ENCODE data around the gene DROSHA.
A peak's percentile ranks its signal among the peaks of the same experiment; 100 is the strongest.
"Not testable (repeated sequence)": the region's sequence is repeated elsewhere in the genome, so short reads cannot be mapped to it uniquely, and the experiment has no call there.

The DROSHA gene, protein sequence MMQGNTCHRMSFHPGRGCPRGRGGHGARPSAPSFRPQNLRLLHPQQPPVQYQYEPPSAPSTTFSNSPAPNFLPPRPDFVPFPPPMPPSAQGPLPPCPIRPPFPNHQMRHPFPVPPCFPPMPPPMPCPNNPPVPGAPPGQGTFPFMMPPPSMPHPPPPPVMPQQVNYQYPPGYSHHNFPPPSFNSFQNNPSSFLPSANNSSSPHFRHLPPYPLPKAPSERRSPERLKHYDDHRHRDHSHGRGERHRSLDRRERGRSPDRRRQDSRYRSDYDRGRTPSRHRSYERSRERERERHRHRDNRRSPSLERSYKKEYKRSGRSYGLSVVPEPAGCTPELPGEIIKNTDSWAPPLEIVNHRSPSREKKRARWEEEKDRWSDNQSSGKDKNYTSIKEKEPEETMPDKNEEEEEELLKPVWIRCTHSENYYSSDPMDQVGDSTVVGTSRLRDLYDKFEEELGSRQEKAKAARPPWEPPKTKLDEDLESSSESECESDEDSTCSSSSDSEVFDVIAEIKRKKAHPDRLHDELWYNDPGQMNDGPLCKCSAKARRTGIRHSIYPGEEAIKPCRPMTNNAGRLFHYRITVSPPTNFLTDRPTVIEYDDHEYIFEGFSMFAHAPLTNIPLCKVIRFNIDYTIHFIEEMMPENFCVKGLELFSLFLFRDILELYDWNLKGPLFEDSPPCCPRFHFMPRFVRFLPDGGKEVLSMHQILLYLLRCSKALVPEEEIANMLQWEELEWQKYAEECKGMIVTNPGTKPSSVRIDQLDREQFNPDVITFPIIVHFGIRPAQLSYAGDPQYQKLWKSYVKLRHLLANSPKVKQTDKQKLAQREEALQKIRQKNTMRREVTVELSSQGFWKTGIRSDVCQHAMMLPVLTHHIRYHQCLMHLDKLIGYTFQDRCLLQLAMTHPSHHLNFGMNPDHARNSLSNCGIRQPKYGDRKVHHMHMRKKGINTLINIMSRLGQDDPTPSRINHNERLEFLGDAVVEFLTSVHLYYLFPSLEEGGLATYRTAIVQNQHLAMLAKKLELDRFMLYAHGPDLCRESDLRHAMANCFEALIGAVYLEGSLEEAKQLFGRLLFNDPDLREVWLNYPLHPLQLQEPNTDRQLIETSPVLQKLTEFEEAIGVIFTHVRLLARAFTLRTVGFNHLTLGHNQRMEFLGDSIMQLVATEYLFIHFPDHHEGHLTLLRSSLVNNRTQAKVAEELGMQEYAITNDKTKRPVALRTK (N-terminal part only)

DNA sequence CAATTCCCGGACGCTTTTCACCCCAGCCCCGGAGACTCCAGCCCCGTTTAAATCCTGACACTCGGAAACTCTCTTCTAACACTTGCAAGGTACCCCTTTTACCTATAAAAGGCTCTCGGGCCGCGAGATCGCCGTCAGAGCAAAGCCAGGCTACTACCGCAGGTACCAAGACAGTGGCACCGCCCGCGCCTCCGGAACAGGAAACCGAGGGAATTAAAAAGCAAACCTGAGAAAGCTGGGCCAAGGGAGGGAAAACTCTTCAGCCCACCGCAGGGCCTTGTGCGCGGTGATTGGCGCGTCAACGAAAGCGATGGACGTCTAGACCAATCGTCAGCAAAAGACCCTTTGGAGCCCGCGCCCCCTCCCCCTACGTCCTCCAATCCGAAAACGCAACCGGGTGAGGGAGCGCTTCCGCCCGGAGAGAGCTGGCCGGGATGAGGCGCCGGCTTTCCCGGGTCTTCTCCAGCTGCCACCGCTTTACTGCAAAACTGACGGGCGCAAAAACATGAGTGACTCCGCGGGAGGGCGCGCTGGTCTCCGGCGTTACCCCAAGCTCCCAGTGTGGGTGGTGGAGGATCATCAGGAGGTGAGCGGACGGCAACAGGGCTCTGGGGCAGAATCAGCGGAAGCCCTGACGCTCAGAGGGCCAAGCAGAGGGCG is at the start of gene DROSHA, which contains the start of gene C5orf22:
Gene DROSHA, minus strand, starts transcription at position 206 of the 660 bp plus-strand sequence. CDS start 3,034 bp downstream, outside the sequence.
Gene C5orf22, plus strand, starts transcription at position 414 of the 660 bp plus-strand sequence. Its CDS starts 92 bp downstream, at position 506.
- DNase-seq: peak; percentile 98

DNA sequence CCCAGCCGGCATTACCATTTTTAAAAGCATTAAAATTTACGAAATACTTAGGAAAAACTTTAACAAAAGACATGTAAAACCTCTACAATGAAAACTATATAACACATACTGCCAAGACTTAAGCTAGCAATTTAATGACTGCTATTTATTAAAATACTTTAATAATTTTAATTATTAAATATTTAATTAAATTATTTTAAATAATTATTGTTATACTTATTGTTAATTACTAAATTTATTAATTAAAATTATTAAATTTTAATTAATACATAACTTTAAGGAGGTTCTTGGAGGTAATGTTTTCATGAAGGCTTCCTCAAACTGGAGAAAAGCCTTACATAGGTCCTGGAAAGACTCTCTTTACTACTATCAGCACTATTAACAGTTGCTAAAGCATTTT is 47.7 kb upstream of the DROSHA start:
- DNase-seq: no peak

DNA sequence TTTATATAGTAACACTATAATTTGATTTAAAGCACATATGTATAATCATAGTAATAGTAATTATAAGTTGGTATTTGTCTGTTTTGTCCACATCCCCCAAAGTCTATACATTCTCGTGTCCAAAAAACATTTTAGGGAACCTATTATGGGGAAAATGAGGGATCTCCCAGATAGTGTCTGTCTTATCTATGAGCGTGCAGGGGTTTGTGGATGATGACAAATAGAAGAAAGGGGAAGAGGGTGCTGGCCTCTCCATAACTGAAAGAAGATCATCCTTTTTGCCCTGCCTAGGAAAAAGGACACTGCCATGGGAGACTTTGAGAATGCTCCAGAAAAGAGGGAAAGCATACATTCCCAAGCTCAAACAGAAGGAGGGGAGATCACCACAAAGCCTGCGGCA is 45.5 kb upstream of the DROSHA start:
- DNase-seq: no peak

DNA sequence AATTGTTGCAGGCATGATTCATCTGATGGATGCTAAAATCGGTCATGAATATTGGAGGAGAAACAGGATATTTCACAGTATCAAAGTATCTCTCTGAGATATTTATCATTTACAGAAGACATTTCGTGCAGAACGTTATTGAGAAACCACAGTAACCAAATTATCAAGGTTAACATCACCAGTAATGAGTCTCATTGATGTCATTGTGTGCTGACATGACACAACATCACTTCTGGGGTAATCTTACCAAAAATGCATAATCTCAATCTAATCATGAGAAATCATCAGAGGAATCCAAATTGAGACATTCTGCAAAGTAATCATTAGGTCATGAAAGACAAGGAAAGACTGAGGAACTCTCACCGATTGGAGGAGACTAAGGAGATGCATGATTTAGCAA is 42.9 kb upstream of the DROSHA start:
- no peak for DNase-seq

DNA sequence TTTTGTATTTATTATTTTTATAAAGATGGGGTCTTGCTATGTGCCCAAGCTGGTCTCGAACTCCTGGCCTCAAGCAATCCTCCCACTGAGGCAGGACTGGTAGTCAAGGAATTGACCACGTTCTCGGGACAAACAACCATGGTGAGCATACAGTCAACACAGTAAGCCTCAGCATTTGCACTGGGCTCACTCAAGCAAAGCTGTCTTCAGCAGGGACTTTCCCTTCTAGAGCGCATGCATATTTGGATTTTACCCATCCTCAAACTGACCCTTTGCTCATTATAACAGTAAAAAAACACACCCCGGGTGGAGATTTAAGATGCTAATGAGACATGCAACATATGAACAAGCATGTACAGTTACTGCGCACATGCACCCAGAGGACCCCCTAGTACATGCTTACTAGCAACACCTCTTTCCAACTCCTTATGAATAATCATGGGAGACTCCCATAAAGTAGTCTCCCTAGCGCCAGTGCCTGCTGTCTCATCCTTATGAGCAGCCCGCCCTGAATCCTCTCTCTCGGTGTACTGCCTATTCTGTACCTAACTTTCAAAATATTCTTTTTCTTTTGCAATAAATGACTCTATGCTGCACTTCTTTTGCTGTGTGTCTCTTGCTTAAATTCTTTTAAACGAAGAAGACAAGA is 41.7 kb upstream of the DROSHA start:
- no peak for DNase-seq

DNA sequence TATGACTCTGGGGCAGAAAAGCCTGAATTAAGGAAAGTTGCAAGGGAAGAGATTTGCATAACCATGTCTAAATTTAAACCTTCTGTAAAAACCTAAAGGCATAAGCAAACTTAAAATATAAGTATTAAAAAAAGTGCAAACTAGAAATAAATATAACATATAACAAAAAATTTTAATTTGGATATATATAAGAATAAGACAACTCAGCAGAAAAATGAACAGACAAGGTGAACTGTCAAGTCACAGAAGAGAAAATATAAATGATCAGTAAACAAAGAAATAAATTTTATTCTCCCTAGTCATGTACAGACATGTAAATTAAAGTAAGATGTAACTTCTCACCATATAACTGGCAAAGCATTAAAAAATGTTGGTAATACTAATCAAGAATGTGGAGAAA is 37.2 kb upstream of the DROSHA start:
- DNase-seq: no peak

DNA sequence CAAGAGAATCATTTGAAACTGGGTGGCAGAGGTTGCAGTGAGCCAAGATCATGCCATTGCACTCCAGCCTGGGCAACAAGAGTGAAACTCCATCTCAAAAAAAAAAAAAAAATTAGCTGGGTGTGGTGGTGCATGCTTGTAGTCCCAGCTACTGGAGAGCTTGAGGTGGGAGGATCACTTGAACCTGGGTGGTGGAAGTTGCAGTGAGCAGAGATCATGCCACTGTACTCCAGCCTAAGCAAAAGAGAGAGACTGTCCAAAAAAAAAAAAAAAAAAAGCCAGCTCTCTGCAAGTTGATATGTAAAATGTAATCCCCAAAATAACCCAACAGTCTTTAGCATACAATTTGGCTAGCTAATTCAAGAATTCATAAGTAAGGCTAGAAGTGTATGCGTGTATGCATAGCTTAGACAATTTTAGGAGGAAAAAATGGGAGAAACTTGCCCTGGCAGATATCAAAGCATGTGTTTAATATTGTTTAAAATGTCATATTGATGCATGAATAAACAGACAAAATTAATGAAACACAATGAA is 36.5 kb upstream of the DROSHA start:
- DNase-seq: no peak

DNA sequence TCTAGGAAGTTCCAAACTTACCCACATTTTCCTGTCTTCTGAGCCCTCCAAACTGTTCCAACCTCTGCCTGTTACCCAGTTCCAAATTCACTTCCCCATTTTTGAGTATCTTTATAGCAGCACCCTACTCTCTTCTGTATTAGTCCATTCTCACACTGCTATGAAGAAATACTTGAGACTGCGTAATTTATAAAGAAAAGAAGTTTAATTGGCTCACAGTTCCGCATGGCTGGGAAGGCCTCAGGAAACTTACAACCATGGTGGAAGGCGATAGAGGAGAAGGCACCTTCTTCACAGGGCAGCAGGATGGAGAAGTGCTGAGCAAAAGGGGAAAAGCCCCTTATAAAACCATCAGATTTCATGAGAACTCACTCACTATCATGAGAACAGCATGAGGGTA is 34.5 kb upstream of the DROSHA start:
- DNase-seq: not testable (repeated sequence)

DNA sequence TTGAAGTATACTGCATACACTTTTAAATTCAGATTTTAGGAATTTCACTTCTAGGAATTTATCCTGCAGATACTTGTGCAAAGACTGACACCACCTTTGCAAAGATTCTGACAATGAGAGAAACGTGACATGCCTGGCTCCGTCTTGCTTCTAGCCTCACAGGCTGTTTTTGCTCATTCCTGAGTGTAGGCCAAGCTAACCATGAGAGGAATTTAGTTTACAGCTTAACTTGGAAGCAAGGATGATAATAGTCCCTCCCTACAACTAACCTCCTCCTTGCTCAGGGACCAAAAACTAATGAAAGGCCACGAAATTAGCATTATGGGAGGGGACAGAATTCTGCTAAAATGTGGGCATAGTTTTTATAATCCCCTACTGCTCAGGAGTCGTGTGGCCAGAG is 31.3 kb upstream of the DROSHA start:
- DNase-seq: no peak

DNA sequence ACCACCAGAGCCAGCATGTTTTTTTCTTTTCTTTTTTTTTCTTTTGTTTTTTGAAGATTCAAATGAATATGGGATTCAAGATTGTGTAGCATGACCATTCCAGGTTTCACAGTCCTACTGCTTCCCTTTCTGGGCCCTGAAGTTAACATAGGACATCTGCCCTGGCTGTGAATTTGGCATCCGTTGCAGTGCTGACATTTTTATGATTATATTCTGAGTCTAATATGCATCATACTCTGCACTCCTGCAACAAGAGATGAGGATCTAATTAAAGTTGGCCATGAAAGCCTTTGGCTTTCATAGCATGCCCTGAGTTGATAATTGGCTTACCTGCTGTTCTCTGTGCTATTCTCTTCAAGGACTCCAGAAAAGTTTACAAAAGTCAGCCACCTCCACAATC is 30.1 kb upstream of the DROSHA start:
- DNase-seq: no peak

DNA sequence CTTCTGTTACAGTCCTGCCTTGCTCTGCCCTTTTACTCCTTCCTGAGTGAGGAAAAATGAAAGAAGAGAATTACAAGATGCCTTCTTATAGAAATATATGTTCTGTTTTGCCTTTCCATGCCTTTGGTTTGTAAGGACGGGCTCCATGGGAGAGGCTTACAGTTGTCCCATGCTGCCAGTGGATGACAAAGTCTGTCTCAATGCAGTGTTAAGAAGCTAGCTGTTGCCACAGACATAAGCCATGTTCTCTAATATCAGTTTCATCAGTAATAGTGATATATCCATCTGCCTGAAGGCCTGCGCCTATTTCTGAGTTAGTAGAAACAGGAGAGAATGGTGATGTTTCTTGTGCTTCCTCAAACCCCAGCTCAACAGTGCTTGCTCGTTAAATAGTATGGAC is 28.0 kb upstream of the DROSHA start:
- DNase-seq: no peak

DNA sequence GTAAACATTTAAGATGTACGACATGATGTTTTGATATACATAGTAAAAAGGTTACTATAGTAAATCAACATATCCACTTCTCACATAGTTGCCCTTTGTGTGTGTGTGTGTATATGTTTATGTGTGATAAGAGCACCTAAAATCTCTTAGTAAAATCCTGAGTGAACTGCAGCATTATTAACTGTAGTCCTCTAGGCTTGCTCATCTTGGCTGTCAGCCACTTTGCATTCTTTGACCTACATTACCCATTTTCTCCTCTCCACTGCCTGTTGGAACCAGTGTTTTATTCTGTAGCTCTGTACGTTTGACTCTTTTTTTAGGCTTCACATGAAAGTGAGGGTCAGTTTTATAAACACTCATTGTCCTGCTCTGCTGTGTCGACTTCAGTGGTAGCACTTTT is 24.6 kb upstream of the DROSHA start:
- no peak for DNase-seq

DNA sequence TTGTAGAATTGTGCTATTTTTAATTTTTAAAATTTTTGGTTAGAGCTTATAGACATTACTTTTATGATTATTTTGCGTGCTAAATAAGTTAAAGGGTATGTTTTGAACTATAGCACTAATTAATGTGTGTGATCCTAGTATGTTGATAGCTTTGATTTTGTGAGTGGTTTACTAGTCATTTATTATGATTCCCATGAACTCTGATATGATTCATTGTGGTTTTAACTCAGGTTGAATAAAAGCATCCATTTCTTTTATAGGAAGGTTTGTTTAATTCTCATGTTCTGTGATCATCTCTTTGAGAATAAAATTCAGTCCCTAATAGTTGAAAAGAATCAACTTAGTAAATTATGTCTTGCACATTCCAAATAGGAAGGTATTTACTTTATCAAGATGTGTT is 22.7 kb upstream of the DROSHA start:
- DNase-seq: no peak

DNA sequence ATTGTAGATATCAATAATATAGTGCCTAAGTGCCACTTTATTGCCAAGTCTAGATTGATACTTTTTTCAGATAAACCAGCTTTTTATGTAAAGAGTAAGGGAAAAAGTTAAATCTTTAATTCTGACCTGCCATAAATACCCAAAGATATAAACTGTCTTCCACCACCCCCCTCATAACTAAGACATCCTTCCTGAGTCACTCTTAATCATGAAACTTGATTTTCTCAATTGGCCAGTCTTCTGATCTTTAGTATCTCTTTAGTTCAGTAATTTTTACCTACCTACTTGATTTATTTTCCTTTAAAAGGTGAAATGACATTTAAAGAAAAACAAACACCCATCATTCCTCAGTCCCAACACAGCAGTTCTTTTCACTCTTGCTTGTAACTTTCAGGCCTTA is 22.0 kb upstream of the DROSHA start:
- no peak for DNase-seq

DNA sequence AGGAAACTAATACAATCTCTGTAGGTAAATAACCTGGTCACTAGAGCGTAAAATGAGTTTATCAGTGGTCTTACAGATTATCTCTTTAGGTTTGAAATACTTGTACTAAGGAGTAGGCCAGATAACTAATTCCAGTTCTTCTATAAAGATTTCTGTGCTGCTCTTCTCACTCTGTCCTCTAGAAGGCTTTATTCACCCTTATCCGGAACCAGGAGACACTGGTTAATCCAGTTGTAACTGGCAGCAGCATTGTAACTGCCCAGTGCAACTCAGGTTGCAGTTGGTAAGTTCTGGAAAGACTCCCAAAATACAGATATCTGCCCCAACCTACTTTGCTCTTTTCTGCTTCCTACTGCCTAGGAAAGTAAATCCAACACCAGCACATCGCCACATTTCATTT is 20.0 kb upstream of the DROSHA start:
- DNase-seq: no peak

DNA sequence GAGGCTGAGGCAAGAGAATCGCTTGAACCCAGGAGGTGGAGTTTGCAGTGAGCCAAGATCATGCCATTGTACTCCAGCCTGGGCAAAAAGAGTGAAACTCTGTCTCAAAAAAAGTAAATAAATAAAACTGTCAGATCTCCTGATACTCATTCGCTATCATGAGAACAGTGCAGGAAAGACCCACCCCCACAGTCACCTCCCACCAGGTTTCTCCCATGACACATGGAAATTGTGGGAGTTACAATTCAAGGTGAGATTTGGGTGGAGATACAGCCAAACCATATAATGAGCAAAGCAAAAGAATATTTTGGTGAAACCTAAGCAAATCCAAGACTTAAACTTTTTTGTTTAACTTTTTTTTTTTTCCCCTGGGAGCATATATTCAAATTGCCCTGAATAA is 17.2 kb upstream of the DROSHA start:
- DNase-seq: not testable (repeated sequence)

DNA sequence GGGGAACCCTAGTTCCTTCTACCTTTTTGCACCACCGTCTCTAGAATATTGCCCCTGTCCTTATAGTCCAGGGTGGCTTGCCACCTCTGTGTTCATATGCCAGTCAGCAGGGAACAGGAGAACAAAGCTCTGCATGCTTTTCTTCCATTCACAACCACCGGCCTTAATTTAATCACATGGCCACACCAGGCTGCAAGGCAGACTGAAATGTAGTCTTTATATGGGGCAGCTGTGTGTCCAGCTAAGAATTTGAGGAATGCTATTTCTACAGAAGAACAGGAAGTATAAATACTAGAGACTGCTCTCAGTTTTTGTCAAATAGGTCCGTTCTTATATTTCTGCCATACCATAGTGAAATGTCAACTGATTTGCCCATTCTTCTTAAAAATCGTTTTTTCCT is 6.0 kb upstream of the DROSHA start:
- DNase-seq: no peak

DNA sequence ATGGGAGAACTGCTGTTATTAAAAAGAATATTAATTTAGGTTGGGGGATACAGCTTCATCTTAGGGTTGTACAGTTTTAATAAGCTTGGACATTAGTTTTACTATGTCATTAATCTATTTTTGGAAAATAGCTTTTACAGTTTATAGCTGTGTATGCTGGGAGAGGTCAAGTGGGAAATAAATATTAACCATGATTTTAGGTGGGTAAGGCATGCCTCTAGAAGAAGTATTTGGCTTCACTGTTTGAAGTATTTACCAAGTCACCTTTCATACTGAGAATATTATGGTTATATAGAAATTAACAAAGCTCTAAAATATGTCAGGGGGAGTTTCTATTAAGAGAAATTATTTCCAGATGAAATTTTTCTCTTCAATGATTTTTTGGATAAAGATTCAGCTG is 5.5 kb upstream of the DROSHA start:
- no peak for DNase-seq

DNA sequence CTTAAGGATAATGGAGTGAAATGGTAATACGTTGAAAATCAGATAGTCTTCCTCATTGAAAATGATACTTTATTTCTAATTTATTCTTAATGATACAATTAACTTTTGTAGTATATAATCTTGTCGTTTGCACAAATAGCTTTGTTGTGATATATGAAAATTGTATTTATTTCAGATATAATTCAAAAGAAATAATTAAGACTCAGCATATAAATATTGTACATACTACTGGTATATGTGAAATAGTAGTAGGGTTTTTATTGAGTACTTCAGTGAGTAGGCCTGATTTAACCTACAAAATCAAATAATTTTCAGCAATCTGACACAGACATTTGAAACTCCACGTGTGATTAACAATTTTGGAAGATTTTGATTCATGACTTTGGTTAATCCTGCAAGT is 5.0 kb upstream of the DROSHA start:
- DNase-seq: no peak

DNA sequence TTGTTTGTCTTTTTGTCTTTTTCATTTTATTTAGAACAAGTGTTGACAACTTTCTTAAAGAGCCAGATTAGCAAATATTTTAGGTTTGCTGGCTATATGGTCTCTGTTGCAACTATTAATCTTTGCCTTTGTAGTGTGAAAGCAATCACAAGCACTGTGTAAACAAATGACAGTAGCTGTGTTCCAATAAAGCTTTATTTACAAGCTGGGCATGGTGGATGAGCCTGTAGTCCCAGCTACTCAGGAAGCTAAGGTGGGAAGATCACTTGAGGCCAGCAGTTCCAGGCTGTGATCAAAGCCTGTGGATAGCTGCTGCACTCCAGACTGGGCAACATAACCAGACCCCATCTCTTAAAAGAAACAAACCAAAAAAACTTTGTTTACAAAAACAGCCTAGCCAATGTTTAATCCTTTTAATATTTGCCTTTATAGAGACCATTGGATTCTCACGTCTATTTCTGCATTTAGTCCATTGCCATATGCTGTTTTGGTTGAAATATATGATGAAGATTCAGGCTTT is 2.7 kb upstream of the DROSHA start:
- no peak for DNase-seq

DNA sequence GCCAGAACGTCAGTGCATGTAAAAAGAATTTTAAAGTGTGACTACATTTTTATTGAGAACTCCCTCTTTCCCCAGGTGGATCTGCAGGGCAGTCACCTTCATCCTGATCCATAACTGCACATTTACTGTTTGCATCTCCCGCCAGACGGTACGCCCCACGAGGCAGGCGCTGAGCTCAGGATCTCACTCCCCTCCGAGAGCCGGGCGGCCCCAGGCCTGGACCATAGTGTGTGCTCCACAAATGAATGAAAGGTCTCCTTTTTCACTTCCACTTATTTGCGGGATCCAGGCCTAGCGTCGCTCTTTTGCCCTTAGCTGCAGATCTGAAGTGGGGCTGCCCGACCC is 378 bp downstream of the DROSHA start:
- no peak for DNase-seq

All from NCI-H510A (cell line).